Measurements from ENCODE around the gene COMMD3. TPM values are rescaled to one million over a fixed set of nuclear protein-coding genes. Genes with fewer than 3 reads are reported as not detected.

Gene COMMD3
- total and polyA plus RNA-seq, 2 of the 8 experiments (the other 6 are each of a cell fraction or from before 2014, with no cell fraction given), result 2.3 to 2.7 TPM

DNA sequence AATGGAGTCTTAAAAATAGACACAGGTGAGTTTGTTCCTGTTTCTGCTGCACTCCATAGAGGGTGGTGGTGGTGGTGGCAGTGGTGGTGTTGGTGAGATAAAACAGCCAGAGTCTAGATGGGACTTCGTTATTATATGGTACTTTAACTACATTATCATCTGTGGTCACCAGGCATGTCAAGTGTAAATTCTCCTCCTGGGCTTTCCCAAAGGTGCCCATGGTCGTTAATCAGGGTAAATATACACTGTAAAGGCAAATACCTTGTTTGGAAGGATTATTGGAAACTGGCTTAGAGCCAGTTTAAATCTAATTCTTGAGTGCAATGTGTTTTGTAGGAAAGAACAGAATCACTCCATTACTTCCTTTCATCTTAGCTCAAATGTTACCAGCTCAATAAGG, 21.5 kb upstream of the COMMD3 start:
- no peak overlapping the region for H3K56ac ChIP-seq (replicated peaks; ENCODE audit: insufficient read length, low read depth, low read length)
- TF ChIP-seq CEBPB (IDR thresholded peaks at IDR 0.05; ENCODE audit: low read depth, low read length), result no peak
- TF ChIP-seq POLR2AphosphoS5 (IDR thresholded peaks at IDR 0.05; ENCODE audit: low read depth, low read length), result no peak
- TF ChIP-seq NANOG (IDR thresholded peaks at IDR 0.05; ENCODE audit: insufficient read depth, low read depth, low read length, poor library complexity, severe bottlenecking), result no peak
- TF ChIP-seq GTF2F1 (IDR thresholded peaks at IDR 0.05; ENCODE audit: borderline replicate concordance, low read depth, low read length), result no peak
- no peaks in the 10 kb centered on the region for H3K23me2 ChIP-seq (ENCODE audit: low read depth, low read length)
- no peak overlapping the region for H2BK15ac ChIP-seq (ENCODE audit: low read length)
- H3K4me3 ChIP-seq (ENCODE audit: extremely low read depth in 1 of 4, insufficient read depth in 2 of 4, low read depth in 3 of 4, low read length in 4 of 4), result no peak overlapping the region
- H3K79me1 ChIP-seq (ENCODE audit: low read depth, low read length), result no peaks in the 10 kb centered on the region
- no peak overlapping the region for H3K14ac ChIP-seq (ENCODE audit: insufficient read length)
- H3K4me2 ChIP-seq (ENCODE audit: insufficient read depth in 1 of 2, low read depth in 2 of 2, low read length in 2 of 2), result no peak overlapping the region
- FAIRE-seq (no peak), DNase-seq (ENCODE audit: low read depth in 1 of 2, low spot score in 2 of 2) (no peak)
- no peak overlapping the region for H4K5ac ChIP-seq (ENCODE audit: insufficient read length, low read depth, low read length)
- no peaks in the 10 kb centered on the region for H3K4me1 ChIP-seq (replicated peaks in 1 of 4; ENCODE audit: control insufficient read depth in 3 of 4, insufficient read depth in 4 of 4, low read length in 3 of 4)
- POLR2A ChIA-PET (ENCODE audit: partially characterized antibody), result no interaction called here
- no peak overlapping the region for H2BK20ac ChIP-seq (ENCODE audit: low read length)
- H3K9me3 ChIP-seq (ENCODE audit: insufficient read depth in 2 of 2, low read depth in 1 of 2, low read length in 1 of 2), result no peaks in the 10 kb centered on the region
- H3K36me3 ChIP-seq (ENCODE audit: control insufficient read depth in 2 of 4, insufficient read depth in 4 of 4, low read length in 3 of 4), result no peaks in the 10 kb centered on the region
- H3K79me2 ChIP-seq (ENCODE audit: control insufficient read depth in 1 of 2, insufficient read depth in 2 of 2, low read length in 2 of 2), result no peaks in the 10 kb centered on the region
- H2AK5ac ChIP-seq (ENCODE audit: low read depth, low read length), result no peak overlapping the region
- H4K8ac ChIP-seq (ENCODE audit: extremely low read depth, insufficient read depth, low read length), result no peak overlapping the region
- no peak overlapping the region for H2BK5ac ChIP-seq (ENCODE audit: low read depth, low read length)
- no peak overlapping the region for H3K23ac ChIP-seq (ENCODE audit: insufficient read length)
- H3K27ac ChIP-seq (ENCODE audit: low read depth, low read length), result no peak overlapping the region
- CTCF ChIA-PET (ENCODE audit: partially characterized antibody), result no interaction called here
- no peak overlapping the region for H2BK120ac ChIP-seq (replicated peaks; ENCODE audit: low read depth, low read length)
- H4K91ac ChIP-seq (replicated peaks; ENCODE audit: insufficient read length, low read length), result no peak overlapping the region
- no peaks in the 10 kb centered on the region for H3K27me3 ChIP-seq (replicated peaks in 1 of 4; ENCODE audit: control insufficient read depth in 3 of 4, extremely low read depth in 1 of 4, insufficient read depth in 3 of 4, low read length in 3 of 4)
- WGBS, 2 experiments (ENCODE audit: extremely low coverage in 1 of 2, insufficient coverage in 1 of 2, insufficient read length in 1 of 2, insufficient replicate concordance in 2 of 2, low coverage in 1 of 2, low lambda C conversion rate in 2 of 2, missing lambda C conversion rate in 1 of 2), result 85% methylated on average over 2 of the region's 2 CpGs; no CpG with 5 or more reads in 1 of the 2 experiments
- no peaks in the 10 kb centered on the region for H4K20me1 ChIP-seq (replicated peaks in 1 of 2; ENCODE audit: control insufficient read depth in 1 of 2, insufficient read depth in 2 of 2, low read length in 2 of 2)
- H2AFZ ChIP-seq (ENCODE audit: low read length), result no peak overlapping the region
- no peak overlapping the region for H3K9ac ChIP-seq (replicated peaks in 1 of 4; ENCODE audit: extremely low read depth in 1 of 4, low read depth in 3 of 4, low read length in 3 of 4)
- H2BK12ac ChIP-seq (ENCODE audit: low read depth, low read length), result no peak overlapping the region
- no peak overlapping the region for H3K4ac ChIP-seq (replicated peaks; ENCODE audit: insufficient read length, low read depth, low read length)
- no peak overlapping the region for H3K18ac ChIP-seq (ENCODE audit: extremely low read depth, low read length)

Measured in H1 (cell line).